IMR-90 (cell line): ENCODE data around the gene CD55. TPM values are rescaled to one million over a fixed set of nuclear protein-coding genes. Genes with fewer than 3 reads are reported as not detected.

Experiments
- ATAC-seq: fragments of 200-7000 bp; cut with Tn5 transposase; 2 replicates; pipeline ENCODE4 v1.9.1; 2020; ENCODE audit warnings: low read depth, mild to moderate bottlenecking, moderate library complexity
- BruUV-seq: library from RNA; stranded (reverse); fragments of 400-500 nt; replicated peaks from 2 replicates; lab custom pipeline; 2021; lab: Mats Ljungman, UMichigan
- CTCF ChIA-PET: fragments of 300-600 bp; formaldehyde crosslinking; extraction: SDS; loops from one replicate; lab custom pipeline; 2021; ENCODE audit warnings: antibody characterized with exemption; lab: Yijun Ruan, JAX
- POLR2A ChIA-PET: fragments of 300-600 bp; sonication (Branson Sonifier 250); formaldehyde crosslinking; loops from one replicate; lab custom pipeline; 2022; ENCODE audit warnings: antibody characterized with exemption; ENCODE audit not compliant: unreplicated experiment; lab: Charles Lee
- DNase-seq: peaks from one replicate; pipeline ENCODE4 v3.0.0; 2013
- H2AFZ ChIP-seq: replicated peaks from 2 replicates; pipeline ENCODE3; 2013; ENCODE audit warnings: low read length, mild to moderate bottlenecking; ENCODE audit not compliant: poor library complexity
- H2AK5ac ChIP-seq: 2 replicates; pipeline ENCODE4 v1.6.1; 2013; ENCODE audit warnings: low read depth, low read length, inconsistent platforms
- H2AK9ac ChIP-seq: replicated peaks from 2 replicates; pipeline ENCODE3; 2013; ENCODE audit warnings: mild to moderate bottlenecking, low read depth, low read length, moderate library complexity; ENCODE audit not compliant: poor library complexity
- H2BK120ac ChIP-seq: 2 replicates; pipeline ENCODE4 v1.6.1; 2013; ENCODE audit warnings: low read depth, low read length, inconsistent platforms
- H2BK15ac ChIP-seq: 3 replicates; pipeline ENCODE4 v1.6.1; 2013; ENCODE audit warnings: low read depth, low read length, inconsistent platforms
- H2BK20ac ChIP-seq: 2 replicates; pipeline ENCODE4 v1.6.1; 2013; ENCODE audit warnings: low read depth, mild to moderate bottlenecking, inconsistent platforms, low read length, moderate library complexity
- H2BK5ac ChIP-seq: 2 replicates; pipeline ENCODE4 v1.6.1; 2013; ENCODE audit warnings: mild to moderate bottlenecking, low read depth, low read length, inconsistent platforms; ENCODE audit not compliant: poor library complexity, severe bottlenecking
- H3K14ac ChIP-seq: replicated peaks from 2 replicates; pipeline ENCODE4 v1.6.1; 2013; ENCODE audit warnings: low read depth, low read length, inconsistent platforms
- H3K18ac ChIP-seq: 2 replicates; pipeline ENCODE4 v1.6.1; 2013; ENCODE audit warnings: low read depth, low read length, control low read depth
- H3K23ac ChIP-seq: 2 replicates; pipeline ENCODE4 v1.6.1; 2013; ENCODE audit warnings: low read depth, low read length, inconsistent platforms
- H3K27ac ChIP-seq: 2 replicates; pipeline ENCODE4 v1.5.1; 2013; ENCODE audit warnings: mild to moderate bottlenecking, control low read depth, low read length; ENCODE audit not compliant: insufficient read depth
- H3K27me3 ChIP-seq: 2 replicates; pipeline ENCODE4 v1.6.1; 2013; ENCODE audit warnings: low read length; ENCODE audit not compliant: control insufficient read depth, insufficient read depth
- H3K36me3 ChIP-seq: 2 replicates; pipeline ENCODE4 v1.6.1; 2013; ENCODE audit warnings: low read length, mixed read lengths; ENCODE audit not compliant: control insufficient read depth, insufficient read depth
- H3K4ac ChIP-seq: 2 replicates; pipeline ENCODE4 v1.6.1; 2013; ENCODE audit warnings: low read depth, low read length, inconsistent platforms
- H3K4me1 ChIP-seq: 2 replicates; pipeline ENCODE4 v1.6.1; 2013; ENCODE audit warnings: low read length, mixed read lengths; ENCODE audit not compliant: control insufficient read depth, insufficient read depth
- H3K4me2 ChIP-seq: 2 replicates; pipeline ENCODE4 v1.6.1; 2013; ENCODE audit warnings: low read depth, mild to moderate bottlenecking, control low read depth, low read length, moderate library complexity
- H3K4me3 ChIP-seq: 2 replicates; pipeline ENCODE4 v1.5.1; 2013; ENCODE audit warnings: low read depth, mild to moderate bottlenecking, control low read depth, low read length, moderate library complexity; ENCODE audit not compliant: insufficient read depth
- H3K56ac ChIP-seq: 2 replicates; pipeline ENCODE4 v1.6.1; 2013; ENCODE audit warnings: low read length, inconsistent platforms; ENCODE audit not compliant: insufficient read depth; ENCODE audit errors: extremely low read depth
- H3K79me1 ChIP-seq, 2 experiments: 2 replicates each; pipeline ENCODE4 v1.6.1; 2013; ENCODE audit warnings: low read length in 2 of 2, inconsistent platforms in 1 of 2, low read depth in 1 of 2
- H3K9ac ChIP-seq: 2 replicates; pipeline ENCODE4 v1.6.1; 2013; ENCODE audit warnings: low read depth, low read length, control low read depth
- H3K9me1 ChIP-seq: 2 replicates; pipeline ENCODE4 v1.6.1; 2013; ENCODE audit warnings: low read length, inconsistent platforms; ENCODE audit not compliant: insufficient read depth
- H3K9me3 ChIP-seq: 2 replicates; pipeline ENCODE4 v1.6.1; 2013; ENCODE audit warnings: low read length; ENCODE audit not compliant: control insufficient read depth, insufficient read depth
- H4K20me1 ChIP-seq: 2 replicates; pipeline ENCODE4 v1.6.1; 2013; ENCODE audit warnings: low read length, inconsistent platforms; ENCODE audit not compliant: insufficient read depth
- H4K5ac ChIP-seq: 2 replicates; pipeline ENCODE4 v1.6.1; 2013; ENCODE audit warnings: mild to moderate bottlenecking, low read depth, low read length, control low read depth
- H4K8ac ChIP-seq, 2 experiments: 2 replicates each; pipeline ENCODE4 v1.6.1; 2013; ENCODE audit warnings: low read depth in 2 of 2, low read length in 2 of 2, control low read depth in 1 of 2, inconsistent platforms in 1 of 2
- H4K91ac ChIP-seq: 2 replicates; pipeline ENCODE4 v1.6.1; 2013; ENCODE audit warnings: low read depth, low read length, inconsistent platforms; ENCODE audit not compliant: insufficient read depth
- BHLHE40 ChIP-seq: fragments of 150-350 bp; IDR thresholded peaks from 2 replicates; pipeline ENCODE4 v1.6.1; 2016; ENCODE audit warnings: mild to moderate bottlenecking, low read depth, low read length
- CEBPB ChIP-seq: IDR thresholded peaks from 2 replicates; pipeline ENCODE4 v1.6.1; 2012; ENCODE audit warnings: low read depth, low read length, improper control_type of control experiment
- CHD1 ChIP-seq: IDR thresholded peaks from 2 replicates; pipeline ENCODE4 v1.6.1; 2012; ENCODE audit warnings: low read depth, low read length, improper control_type of control experiment
- CTCF ChIP-seq: conservative IDR thresholded peaks from 2 replicates; pipeline ENCODE4 v1.5.1; 2012; ENCODE audit warnings: mild to moderate bottlenecking, low read depth, low read length, improper control_type of control experiment
- FOS ChIP-seq: fragments of 150-350 bp; IDR thresholded peaks from 2 replicates; pipeline ENCODE4 v1.6.1; 2016; ENCODE audit warnings: low read depth, low read length
- MAFK ChIP-seq: IDR thresholded peaks from 2 replicates; pipeline ENCODE4 v1.6.1; 2012; ENCODE audit warnings: low read depth, low read length, improper control_type of control experiment
- MAZ ChIP-seq: IDR thresholded peaks from 2 replicates; pipeline ENCODE4 v1.6.1; 2012; ENCODE audit warnings: low read depth, mild to moderate bottlenecking, low read length, improper control_type of control experiment, moderate library complexity, borderline replicate concordance
- MXI1 ChIP-seq: IDR thresholded peaks from 2 replicates; pipeline ENCODE4 v1.6.1; 2012; ENCODE audit warnings: low read depth, mild to moderate bottlenecking, low read length, moderate library complexity, borderline replicate concordance
- NFE2L2 ChIP-seq: fragments of 150-350 bp; IDR thresholded peaks from 2 replicates; pipeline ENCODE4 v1.6.1; 2016; ENCODE audit warnings: low read depth, mild to moderate bottlenecking, low read length
- POLR2A ChIP-seq: IDR thresholded peaks from 2 replicates; pipeline ENCODE4 v1.6.1; 2012; ENCODE audit warnings: mild to moderate bottlenecking, low read depth, low read length
- RAD21 ChIP-seq: IDR thresholded peaks from 2 replicates; pipeline ENCODE4 v1.6.1; 2012; ENCODE audit warnings: low read length, improper control_type of control experiment
- RCOR1 ChIP-seq: IDR thresholded peaks from 2 replicates; pipeline ENCODE4 v1.6.1; 2012; ENCODE audit warnings: mild to moderate bottlenecking, low read length, improper control_type of control experiment; ENCODE audit not compliant: insufficient replicate concordance
- RFX5 ChIP-seq: IDR thresholded peaks from 2 replicates; pipeline ENCODE4 v1.8.0; 2012; ENCODE audit warnings: low read depth, mild to moderate bottlenecking, low read length, moderate library complexity
- WGBS, 2 experiments: methylation state at CpG; one replicate each; pipeline versions ENCODE4 v1.1.5 to v1.1.7; 2013; ENCODE audit warnings: missing lambda C conversion rate in 2 of 2; ENCODE audit not compliant: insufficient read length in 1 of 2; ENCODE audit errors: extremely low coverage in 2 of 2; 5-methylcytosine and 5-hydroxymethylcytosine counted together
- dilution Hi-C: fragments of 300-500 bp; cut with HindIII; formaldehyde crosslinking; loops from one replicate; pipeline ENCODE4 v1.14.3; 2018; ENCODE audit warnings: low sequenced_read_pairs; ENCODE audit not compliant: unreplicated experiment
- in situ Hi-C: fragments of 300-500 bp; cut with MboI; formaldehyde crosslinking; loops from 3 replicates; pipeline ENCODE4 v1.14.3; 2019; ENCODE audit warnings: low sequenced_read_pairs, inconsistent platforms, mixed read lengths
- intact Hi-C: fragments of 100-400 bp; cut with micrococcal nuclease; formaldehyde crosslinking; loops from 2 replicates; pipeline ENCODE4 v1.10.0; 2022
- polyA plus RNA-seq, 3 experiments: library from polyadenylated mRNA; depleted of rRNA; stranded (reverse); fragments of >200 nt; gene quantifications; 2 replicates each; pipeline ENCODE4 v1.2.3, GENCODE V29; 2012; ENCODE audit warnings: low replicate concordance in 1 of 3
- total RNA-seq: library from RNA; depleted of rRNA; stranded (reverse); fragments of >200 nt; gene quantifications from 2 replicates; pipeline ENCODE4 v1.2.3, GENCODE V29; 2012
- TF ChIP-seq, protein P1 (sequence below): fragments of 150-350 bp; IDR thresholded peaks from 2 replicates; pipeline ENCODE4 v1.6.1; 2017; ENCODE audit warnings: mild to moderate bottlenecking, antibody characterized with exemption, low read length, low read depth
- TF ChIP-seq, protein P2 (sequence below): fragments of 150-350 bp; IDR thresholded peaks from 2 replicates; pipeline ENCODE4 v1.6.1; 2016; ENCODE audit warnings: low read depth, mild to moderate bottlenecking, low read length, moderate library complexity, borderline replicate concordance

CD55 gene
- total and polyA plus RNA-seq, 2 of the 4 experiments (the other 2 are of a cell fraction), result 6.6 to 11.5 TPM

- ATAC-seq (peak; percentile 71), DNase-seq (peak; percentile 36)
- H3K9ac ChIP-seq, result no peak overlapping the region
- no peak overlapping the region for H4K91ac ChIP-seq
- peaks cover 5% of the 10 kb centered on the region for H3K4me1 ChIP-seq
- intact Hi-C loops (no loop called here), in situ Hi-C loops (no loop called here), dilution Hi-C loops (no loop called here)
- BruUV-seq, result no TSS peak
- H3K56ac ChIP-seq, result no peak overlapping the region
- WGBS, 2 experiments, result 40% methylated on average over 1 of the region's 4 CpGs; no CpG with 5 or more reads in 1 of the 2 experiments
- H3K4ac ChIP-seq, result no peak overlapping the region
- H4K8ac ChIP-seq, result no peak overlapping the region
- H3K27ac ChIP-seq, result no peak overlapping the region
- H3K4me3 ChIP-seq, result no peak overlapping the region
- TF ChIP-seq CHD1 (no peak), RAD21 (no peak), RFX5 (no peak), POLR2A (no peak), MAFK (no peak), MXI1 (no peak), CEBPB (no peak), NFE2L2 (no peak), CTCF (no peak), MAZ (no peak), BHLHE40 (no peak), RCOR1 (no peak), FOS (no peak)
- TF ChIP-seq, protein P1, sequence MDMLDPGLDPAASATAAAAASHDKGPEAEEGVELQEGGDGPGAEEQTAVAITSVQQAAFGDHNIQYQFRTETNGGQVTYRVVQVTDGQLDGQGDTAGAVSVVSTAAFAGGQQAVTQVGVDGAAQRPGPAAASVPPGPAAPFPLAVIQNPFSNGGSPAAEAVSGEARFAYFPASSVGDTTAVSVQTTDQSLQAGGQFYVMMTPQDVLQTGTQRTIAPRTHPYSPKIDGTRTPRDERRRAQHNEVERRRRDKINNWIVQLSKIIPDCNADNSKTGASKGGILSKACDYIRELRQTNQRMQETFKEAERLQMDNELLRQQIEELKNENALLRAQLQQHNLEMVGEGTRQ, result no peak
- TF ChIP-seq, protein P2, sequence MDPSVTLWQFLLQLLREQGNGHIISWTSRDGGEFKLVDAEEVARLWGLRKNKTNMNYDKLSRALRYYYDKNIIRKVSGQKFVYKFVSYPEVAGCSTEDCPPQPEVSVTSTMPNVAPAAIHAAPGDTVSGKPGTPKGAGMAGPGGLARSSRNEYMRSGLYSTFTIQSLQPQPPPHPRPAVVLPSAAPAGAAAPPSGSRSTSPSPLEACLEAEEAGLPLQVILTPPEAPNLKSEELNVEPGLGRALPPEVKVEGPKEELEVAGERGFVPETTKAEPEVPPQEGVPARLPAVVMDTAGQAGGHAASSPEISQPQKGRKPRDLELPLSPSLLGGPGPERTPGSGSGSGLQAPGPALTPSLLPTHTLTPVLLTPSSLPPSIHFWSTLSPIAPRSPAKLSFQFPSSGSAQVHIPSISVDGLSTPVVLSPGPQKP, result no peak
- H3K23ac ChIP-seq, result no peak overlapping the region
- peak overlapping the region; percentile 56; the same call in 1 of the 2 replicates for H4K5ac ChIP-seq
- POLR2A ChIA-PET, result no interaction called here
- H2BK15ac ChIP-seq, result no peak overlapping the region
- no peaks in the 10 kb centered on the region for H3K79me1 ChIP-seq
- H2AK5ac ChIP-seq, result no peak overlapping the region
- no peak overlapping the region for H2BK20ac ChIP-seq
- H3K9me1 ChIP-seq, result no peaks in the 10 kb centered on the region
- peak overlapping the region; percentile 29; the same call in 1 of the 2 replicates for H3K18ac ChIP-seq
- no peak overlapping the region for H2BK120ac ChIP-seq
- H2BK5ac ChIP-seq, result no peak overlapping the region
- H3K36me3 ChIP-seq, result no peaks in the 10 kb centered on the region
- H2AK9ac ChIP-seq, result no peak overlapping the region
- no peaks in the 10 kb centered on the region for H4K20me1 ChIP-seq
- H3K9me3 ChIP-seq, result no peaks in the 10 kb centered on the region
- no peak overlapping the region for H3K14ac ChIP-seq
- CTCF ChIA-PET, result interaction anchor here (0.6 kb wide), 1 partner anchor 549 kb away, joined by 8 read pairs; no protein-coding TSS in a partner anchor
- H2AFZ ChIP-seq, result no peak overlapping the region
- peak overlapping the region; percentile 82; the same call in 1 of the 2 replicates for H3K4me2 ChIP-seq
- peaks cover 4% of the 10 kb centered on the region; the same call in 1 of the 2 replicates for H3K27me3 ChIP-seq
Observed at GRCh38 chr1:207298636-207299398, 22.7 kb upstream of the CD55 start.
